Keratinocyte (primary cell): ENCODE measurements around the gene SMOC1.

Experiments
- CTCF ChIP-seq, 3 experiments: IDR thresholded peaks in 1 of 3; conservative IDR thresholded peaks in 1 of 3; optimal IDR thresholded peaks in 1 of 3; 2 replicates in 2 of 3; 3 replicates in 1 of 3; pipeline versions ENCODE3 to v1.5.1; 2011; ENCODE audit warnings: low read length in 3 of 3, mild to moderate bottlenecking in 3 of 3, moderate library complexity in 2 of 3, control low read depth in 1 of 3, inconsistent platforms in 1 of 3; ENCODE audit not compliant: insufficient read depth in 2 of 3; ENCODE audit errors: extremely low read depth in 1 of 3
- EZH2 ChIP-seq: IDR thresholded peaks from one replicate; pipeline ENCODE4 v1.6.1; 2012; ENCODE audit warnings: inconsistent platforms, mild to moderate bottlenecking, low read length, moderate library complexity

DNA sequence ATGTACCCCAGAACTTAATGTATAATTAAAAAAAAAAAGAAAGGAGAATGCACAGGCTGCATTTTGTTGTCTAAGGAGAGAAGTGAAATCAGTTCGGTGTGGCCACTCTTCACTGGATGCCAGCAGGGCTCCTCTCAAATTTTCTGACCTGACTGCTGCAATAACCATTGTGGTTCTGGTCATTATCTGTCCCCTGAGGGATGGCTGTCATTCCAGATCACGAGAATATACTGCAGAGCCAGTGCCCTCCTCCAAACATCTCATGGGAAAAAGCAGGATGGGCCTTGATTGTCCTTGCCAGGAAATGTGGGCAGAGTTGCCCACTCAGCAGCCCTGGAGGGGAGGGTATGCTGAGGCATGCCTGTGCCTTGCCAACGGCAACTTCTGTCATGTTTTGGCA lies 170.4 kb downstream of the SMOC1 start:
- TF ChIP-seq CTCF (optimal IDR thresholded peaks at IDR 0.05 in 1 of 3, IDR thresholded peaks at IDR 0.05 in 1 of 3, conservative IDR thresholded peaks at IDR 0.05 in 1 of 3; ENCODE audit: extremely low read depth in 1 of 3, insufficient read depth in 2 of 3, low read length in 3 of 3) (no peak), EZH2 (no peak)
